OCI-M1 (cell line): ENCODE data around the gene CEP131.

Source experiments
- DNase-seq: peaks from one replicate; lab custom pipeline; 2025; lab: John Stamatoyannopoulos, UW

CEP131 gene

DNA sequence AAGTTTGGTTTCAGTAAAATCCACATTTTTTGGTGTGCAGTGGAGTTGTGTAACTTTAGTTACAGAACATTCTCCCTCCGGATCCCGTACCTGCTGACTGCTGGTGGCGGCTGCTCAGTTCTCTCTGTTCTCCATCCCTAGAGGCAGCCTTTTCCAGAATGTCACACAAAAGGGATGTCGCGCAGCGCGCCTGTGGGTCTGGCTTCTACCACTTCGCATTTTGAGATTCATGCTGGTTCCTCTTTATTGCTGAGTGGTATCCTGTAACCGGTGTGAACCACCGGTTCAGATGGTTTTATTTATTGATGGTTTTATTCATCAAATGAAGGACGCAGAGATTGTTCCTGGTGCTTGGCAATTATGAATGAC is 981 bp upstream of the CEP131 start:
- no peak for DNase-seq

DNA sequence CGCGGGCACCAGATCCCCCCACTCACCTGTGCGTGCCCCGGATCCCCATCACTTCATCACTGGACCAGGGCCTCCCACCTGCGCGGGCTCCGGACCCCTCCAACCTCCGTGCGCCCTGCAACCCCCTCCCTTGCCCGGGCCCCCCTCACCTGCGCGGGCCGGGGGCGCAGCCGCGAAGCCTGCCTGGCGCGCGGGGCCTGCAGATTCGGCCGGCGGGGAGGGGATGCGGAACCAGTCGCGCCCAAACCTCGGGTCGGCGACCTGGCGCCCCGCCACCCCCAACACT is 202 bp downstream of the CEP131 start:
- no peak for DNase-seq

DNA sequence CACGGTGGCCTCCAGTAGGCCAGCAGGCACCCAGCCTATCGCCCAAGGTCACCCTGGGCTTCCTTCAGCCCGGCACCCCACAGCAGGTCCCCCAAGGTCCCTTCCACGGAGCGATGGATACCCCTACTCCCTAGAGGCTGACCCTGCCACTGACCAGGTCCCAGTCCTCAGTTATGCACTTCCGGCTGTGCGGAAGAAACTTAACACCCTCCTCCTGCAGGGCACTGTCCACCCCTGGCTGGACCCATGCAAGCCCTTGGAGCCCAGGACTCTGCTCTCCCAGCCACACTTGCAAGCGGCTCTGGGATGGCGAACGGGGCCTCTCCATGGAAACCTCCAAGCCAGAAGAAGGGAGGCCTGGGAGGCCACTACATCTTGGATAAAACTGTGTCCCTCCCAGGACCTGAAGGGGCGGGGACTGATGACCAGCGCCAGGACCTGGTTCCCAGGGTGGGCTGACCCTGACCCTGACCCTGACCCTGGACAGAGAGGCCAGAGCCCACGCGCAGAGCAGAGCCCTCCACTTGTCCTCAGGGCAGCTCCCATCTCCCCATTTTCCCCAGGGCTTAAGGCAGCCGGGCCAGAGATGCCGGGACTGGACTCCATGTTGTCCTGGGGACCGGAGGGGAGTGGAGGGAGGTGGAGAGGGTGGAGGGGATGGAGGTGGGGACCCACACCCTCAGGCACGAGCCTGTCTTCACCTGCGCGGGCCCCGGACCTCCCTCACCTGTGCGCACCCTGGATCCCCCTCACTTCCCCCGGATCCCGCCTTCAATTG is 734 bp downstream of the CEP131 start:
- DNase-seq: no peak

DNA sequence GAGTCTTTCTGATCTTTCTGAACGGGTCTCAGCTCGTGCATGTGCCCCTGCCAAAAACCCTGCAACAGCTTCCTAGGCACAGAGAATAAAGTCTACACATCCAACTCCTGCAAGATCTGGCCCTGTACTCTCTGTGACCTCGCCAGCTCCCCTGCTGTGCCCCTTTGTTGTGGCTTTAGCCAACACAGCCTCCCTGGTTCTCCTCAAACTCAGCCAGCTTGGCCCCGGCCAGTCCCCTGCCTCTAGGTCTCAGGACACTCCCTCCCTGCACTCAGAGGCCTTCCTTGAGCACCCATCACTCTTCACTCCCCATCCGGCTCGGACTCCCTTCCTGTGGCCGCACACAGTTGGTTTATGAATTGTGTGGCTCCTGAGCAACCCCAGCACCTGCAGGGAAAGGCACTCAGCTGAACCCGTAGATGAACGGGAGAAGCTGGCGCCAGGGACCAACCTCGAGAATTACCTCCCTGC is 1.4 kb downstream of the CEP131 start:
- no peak for DNase-seq

DNA sequence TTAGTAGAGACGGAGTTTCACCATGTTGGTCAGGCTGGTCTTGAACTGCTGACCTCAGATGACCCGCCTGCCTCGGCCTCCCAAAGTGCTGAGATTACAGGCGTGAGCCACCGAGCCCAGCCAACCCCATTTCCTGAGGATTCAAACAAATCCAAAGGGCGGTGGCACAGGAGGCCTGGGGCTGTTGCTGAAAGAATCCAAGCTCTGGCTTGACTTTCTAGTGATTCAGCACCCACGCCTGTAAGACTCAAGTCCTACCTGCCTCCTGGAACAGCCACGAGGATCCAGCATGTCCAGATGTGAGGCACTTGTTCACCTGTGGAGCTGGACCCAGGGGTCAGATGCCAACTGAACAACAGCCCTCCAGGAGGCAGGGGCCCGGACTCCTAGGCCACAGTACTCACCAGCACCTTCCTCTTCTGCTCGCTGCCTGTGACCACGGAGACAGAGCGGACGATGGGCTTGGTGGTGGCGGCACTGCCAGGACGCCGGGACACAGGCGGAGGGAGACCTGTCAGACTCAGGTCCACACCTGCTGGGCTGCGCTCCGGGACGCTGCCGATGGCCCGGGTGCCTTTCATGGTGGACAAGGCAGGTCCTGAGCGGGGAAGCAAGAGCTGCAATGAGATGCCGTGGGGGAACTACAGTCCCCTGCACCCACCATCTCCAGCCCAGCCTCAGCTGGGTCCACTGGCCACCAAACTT is 3.1 kb downstream of the CEP131 start:
- DNase-seq: no peak

DNA sequence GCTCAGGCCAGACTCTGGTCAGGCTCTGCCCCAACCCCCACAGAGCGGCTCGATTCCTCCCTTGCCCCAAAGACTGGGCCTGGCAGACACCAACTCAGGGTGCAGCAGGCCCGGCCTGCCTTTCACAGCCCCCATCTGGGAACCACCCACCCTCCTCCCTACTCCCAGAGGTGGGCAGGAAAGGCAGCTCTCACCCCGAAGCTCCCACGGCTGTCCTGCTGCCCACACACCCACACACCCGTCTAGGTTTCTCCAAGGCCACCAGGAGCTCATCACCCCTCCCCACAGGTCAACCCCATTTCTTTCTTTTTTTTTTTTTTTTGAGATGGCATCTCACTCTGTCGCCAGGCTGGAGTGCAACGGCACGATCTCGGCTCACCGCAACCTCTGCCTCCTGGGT is 3.8 kb downstream of the CEP131 start:
- no peak for DNase-seq

DNA sequence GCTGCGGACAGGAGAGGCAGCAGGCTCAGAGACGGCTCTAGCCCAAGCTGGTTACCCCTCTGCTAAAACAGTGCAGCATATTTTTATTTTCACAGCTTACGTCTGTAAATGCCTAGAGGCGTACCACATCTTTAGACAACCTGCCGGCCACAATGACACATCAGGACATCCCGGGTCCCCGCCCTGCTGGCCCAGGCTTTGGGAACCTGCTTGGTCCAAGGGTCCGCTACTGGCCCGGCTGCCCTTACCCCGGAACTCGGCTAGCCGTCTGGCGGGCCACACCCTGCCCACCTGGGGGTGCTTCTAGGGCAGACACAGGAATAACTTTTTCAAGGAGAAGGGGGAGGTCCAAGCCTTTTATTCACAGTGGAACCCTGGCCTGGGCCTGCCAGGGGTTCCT is 4.3 kb downstream of the CEP131 start:
- no peak for DNase-seq

DNA sequence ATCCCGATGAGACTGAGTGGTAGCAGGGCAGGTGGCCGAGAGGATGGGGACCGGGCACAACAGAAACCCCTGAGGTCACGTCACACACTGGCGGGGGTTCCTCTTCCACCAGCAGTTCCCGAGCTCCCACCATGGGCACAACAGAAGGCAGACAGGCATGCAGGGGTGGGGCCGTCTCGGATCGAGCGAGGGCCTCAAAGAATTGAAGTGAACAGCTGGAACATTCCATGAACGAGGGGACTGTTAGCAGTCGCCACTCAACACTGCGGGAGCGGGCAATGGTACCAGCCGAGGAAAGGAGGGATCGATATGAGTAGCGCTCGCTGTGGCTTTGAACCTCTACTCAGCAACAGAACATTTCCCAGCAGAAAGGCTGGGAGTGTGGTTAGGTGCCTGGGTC is 5.3 kb downstream of the CEP131 start:
- DNase-seq: no peak

DNA sequence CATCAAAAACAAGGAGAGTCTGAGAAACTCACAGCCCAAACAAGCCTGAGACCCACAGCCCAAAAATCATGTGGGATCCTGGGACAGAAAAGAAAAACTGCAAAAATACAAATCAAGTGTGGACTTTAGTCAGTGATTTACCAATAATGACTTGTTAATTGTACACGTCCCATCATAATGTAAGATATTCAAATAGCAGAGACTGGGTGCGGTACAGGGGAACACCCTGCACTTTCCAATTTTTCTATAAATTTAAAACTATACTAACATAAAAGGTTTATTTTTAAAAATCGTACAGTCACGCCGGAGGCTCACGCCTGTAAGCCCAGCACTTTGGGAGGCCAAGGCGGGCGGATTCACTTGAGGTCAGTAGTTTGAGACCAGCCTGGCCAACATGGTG is 8.8 kb downstream of the CEP131 start:
- no peak for DNase-seq

DNA sequence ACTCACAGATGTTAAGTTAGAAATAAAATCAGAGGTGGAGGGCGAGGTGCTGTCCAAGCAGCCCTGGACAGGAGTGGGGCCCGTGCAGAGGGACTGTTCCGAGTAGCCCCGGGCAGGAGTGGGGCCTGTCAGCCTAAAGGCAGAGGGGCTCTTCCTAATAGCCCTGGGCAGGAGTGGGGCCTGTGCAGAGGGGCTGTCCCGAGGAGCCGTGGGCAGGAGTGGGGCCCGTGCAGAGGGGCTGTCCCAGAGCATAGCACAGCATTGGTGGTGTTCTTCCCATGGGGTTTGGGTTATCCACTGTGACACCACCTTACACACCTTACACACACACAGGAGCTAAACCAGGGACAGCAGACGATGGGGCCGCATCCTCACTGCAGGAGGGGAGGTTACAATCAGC is 10.4 kb downstream of the CEP131 start:
- DNase-seq: no peak

DNA sequence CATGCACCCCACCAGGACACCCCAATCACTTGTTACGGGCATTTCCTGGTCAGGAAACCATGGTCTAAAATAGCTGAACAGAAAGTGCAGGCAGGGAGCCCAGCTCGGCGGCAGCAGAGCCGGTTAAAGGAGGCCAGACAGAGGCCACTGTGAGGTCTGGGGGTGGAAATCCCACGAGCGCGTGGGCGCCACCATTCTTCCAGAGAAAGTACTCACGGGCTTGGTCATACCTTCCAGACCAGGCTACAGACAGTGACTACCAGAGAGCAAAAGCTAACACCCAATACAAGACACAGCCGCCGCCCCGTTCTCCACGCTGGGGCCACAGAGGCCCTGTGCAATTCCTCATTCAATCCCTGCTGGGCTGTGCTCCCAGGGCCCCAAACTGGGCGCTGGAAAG is 11.9 kb downstream of the CEP131 start:
- DNase-seq: no peak

- no peak for DNase-seq
Observed at GRCh38 chr17:81210466-81210865, 12.3 kb downstream of the CEP131 start.

DNA sequence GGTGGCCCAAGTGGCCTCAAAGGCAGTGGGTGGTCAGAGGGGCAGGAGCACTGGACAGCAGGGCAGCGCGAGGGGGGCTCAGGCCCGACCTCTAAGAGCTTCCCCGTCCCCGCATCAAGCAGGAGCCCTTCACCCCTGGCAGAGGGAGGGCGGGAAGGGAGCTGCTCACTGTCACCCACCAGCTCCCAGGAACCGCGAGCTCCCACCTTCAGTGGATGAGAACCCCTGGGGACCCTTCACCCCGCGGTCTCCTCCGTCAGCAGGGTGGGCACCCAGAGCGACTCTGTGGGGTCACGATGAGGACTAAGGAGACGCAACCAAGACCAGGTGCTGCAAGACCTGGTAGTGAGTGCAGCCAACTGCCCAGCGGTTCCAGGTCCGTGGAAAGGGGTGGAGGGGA is 13.6 kb downstream of the CEP131 start:
- no peak for DNase-seq

DNA sequence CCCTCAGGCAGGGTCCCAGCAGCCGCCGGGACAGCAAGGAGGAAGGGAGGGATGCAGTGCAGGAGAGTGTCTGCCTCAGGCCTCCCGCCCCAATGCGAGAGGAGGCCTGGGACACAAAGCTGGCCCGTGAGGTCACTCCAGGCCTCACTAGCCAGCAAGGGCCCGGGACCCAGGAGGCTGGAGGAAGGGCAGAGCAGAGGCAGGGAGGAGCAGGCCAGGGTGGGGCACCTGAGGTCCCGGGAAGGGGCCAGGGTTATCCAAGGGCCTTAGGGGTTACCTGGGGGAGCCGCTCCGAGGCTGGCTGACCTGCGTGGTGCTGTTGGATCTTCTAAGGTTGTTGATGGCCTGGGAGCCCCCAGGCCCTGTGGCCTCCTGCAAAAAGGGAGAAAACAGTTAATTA is 14.1 kb downstream of the CEP131 start:
- DNase-seq: no peak

- DNase-seq: no peak
Observed at GRCh38 chr17:81207610-81208581, 14.9 kb downstream of the CEP131 start.

DNA sequence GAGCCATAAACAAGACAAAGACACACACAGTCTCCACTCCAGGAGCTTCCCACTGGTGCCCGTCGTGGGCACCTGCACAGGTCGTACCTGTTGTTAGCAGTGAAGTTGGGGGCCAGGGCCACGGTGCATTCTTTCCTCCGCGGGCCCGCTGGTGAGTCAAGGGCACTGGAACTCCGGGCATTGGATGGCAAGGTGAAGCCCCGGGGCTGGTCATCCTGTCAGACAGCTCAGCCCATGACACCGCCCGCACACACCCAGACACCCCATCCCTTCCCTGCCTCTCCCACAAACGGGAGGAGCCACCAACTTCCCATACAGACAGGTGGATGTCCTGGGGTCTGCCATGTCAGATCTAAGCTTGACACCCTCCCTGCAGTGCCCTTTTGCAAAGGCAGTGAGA is 16.1 kb downstream of the CEP131 start:
- DNase-seq: no peak

DNA sequence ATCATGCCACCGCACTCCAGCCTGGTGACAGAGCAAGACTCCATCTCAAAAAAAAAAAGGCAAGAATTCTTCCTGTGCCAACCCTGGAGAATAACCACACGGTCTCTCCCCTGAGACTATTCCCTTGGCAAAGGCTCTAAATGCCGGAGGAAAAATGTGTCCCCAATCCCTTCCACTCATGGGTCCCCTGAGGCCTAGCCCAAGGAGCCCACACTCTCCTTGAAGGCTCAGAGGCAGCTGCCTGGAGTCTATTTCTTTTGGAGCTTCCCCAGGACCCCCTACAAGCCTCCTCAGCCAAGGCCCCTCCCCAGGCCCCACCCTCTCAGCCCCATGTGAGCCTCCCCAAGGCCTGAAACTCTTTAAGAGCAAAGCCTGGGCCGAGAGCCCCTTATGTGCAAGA is 16.6 kb downstream of the CEP131 start:
- no peak for DNase-seq

- DNase-seq: no peak
Observed at GRCh38 chr17:81204578-81204977, 18.2 kb downstream of the CEP131 start.

DNA sequence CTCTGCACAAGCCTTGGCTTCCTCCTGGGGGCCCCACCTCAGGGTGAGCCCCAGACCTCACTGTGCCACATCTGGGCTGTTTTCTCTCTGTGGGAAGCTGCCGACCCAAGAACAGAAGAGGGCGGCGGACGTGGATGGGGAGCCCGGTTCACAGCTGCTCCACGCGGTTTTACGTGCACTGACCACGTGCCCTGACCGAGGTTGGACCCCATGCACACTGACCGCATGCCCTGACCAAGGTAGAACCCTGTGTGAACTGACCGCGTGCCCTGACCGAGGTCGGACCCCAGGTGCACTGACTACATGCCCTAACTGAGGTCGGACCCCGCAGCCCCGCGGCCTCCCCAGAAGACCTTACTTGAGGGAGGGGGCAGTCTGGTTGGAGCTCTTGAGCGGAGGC is 19.6 kb downstream of the CEP131 start:
- no peak for DNase-seq

DNA sequence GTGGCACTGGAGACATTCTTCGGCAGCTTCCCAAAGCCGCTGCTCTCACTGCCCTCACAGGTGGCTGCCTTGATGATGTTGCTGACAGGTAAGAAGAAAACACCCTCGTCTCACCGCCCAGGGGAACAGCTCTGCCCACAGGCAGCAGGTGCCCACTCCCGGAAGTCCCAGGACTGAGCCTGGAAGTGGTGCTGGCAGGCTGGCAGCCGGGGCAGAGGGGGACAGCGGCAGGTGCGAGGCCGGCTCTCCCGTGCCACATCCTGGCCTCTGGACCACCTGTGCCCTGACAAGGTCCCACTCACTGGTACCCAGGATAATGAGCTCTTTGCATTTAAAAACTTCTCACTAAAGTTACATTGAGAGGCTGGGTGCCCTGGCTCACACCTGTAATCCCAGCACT is 20.4 kb downstream of the CEP131 start:
- DNase-seq: no peak

GRCh38 chr17:81200695-81201580 is 21.8 kb downstream of the CEP131 start:
- peak; percentile 91 for DNase-seq

GRCh38 chr17:81200201-81200600 is 22.6 kb downstream of the CEP131 start:
- DNase-seq: no peak
